HepG2 (cell line): ENCODE data around the gene L2HGDH. TPM values are rescaled to one million over a fixed set of nuclear protein-coding genes. Genes with fewer than 3 reads are reported as not detected.

Source experiments
- EP300 ChIP-seq, 3 experiments: sonication (generic) in 1 of 3; formaldehyde crosslinking in 1 of 3; IDR thresholded peaks; 2 replicates each; pipeline versions ENCODE4 v1.5.1 to v1.6.1; 2011 to 2020; ENCODE audit warnings: low read depth in 2 of 3, low read length in 2 of 3, borderline replicate concordance in 1 of 3, improper control_type of control experiment in 1 of 3, mild to moderate bottlenecking in 1 of 3, missing genetic modification reagents in 1 of 3, moderate library complexity in 1 of 3
- HBP1 ChIP-seq: IDR thresholded peaks from 2 replicates; pipeline ENCODE4 v1.6.1; 2016; ENCODE audit warnings: low read depth, control low read depth
- KMT2A ChIP-seq: sonication (generic); formaldehyde crosslinking; IDR thresholded peaks from 2 replicates; pipeline ENCODE4 v1.4.0; 2020; ENCODE audit warnings: missing genetic modification reagents
- MED13 ChIP-seq: sonication (generic); formaldehyde crosslinking; IDR thresholded peaks from 2 replicates; pipeline ENCODE4 v1.5.0; 2020; ENCODE audit warnings: missing genetic modification reagents
- NCOA2 ChIP-seq: sonication (generic); formaldehyde crosslinking; IDR thresholded peaks from 2 replicates; pipeline ENCODE4 v1.8.0; 2022; ENCODE audit warnings: inconsistent platforms
- NPAS2 ChIP-seq: sonication (generic); formaldehyde crosslinking; IDR thresholded peaks from 2 replicates; pipeline ENCODE4 v1.8.0; 2022; ENCODE audit warnings: mild to moderate bottlenecking, missing genetic modification reagents, borderline replicate concordance
- SIX1 ChIP-seq: sonication (generic); formaldehyde crosslinking; IDR thresholded peaks from 2 replicates; pipeline ENCODE4 v1.4.0; 2020; ENCODE audit warnings: missing genetic modification reagents, borderline replicate concordance
- TAF1 ChIP-seq: sonication (generic); formaldehyde crosslinking; IDR thresholded peaks from 2 replicates; pipeline ENCODE4 v1.4.0; 2020; ENCODE audit warnings: missing genetic modification reagents
- ZBTB26 ChIP-seq: IDR thresholded peaks from 2 replicates; pipeline ENCODE4 v1.6.1; 2016; ENCODE audit warnings: missing compliant biosample characterization, missing genetic modification reagents, borderline replicate concordance
- ZBTB8A ChIP-seq: sonication (generic); formaldehyde crosslinking; IDR thresholded peaks from 2 replicates; pipeline ENCODE4 v1.4.0; 2020; ENCODE audit warnings: mild to moderate bottlenecking, low read depth, missing genetic modification reagents, borderline replicate concordance
- ZNF17 ChIP-seq: sonication (generic); formaldehyde crosslinking; IDR thresholded peaks from 2 replicates; pipeline ENCODE4 v1.5.0; 2020; ENCODE audit warnings: mild to moderate bottlenecking, missing genetic modification reagents
- ZNF253 ChIP-seq: sonication (generic); formaldehyde crosslinking; IDR thresholded peaks from 2 replicates; pipeline ENCODE4 v1.8.0; 2022; ENCODE audit warnings: mild to moderate bottlenecking, missing genetic modification reagents, borderline replicate concordance
- ZNF441 ChIP-seq: sonication (generic); formaldehyde crosslinking; IDR thresholded peaks from 2 replicates; pipeline ENCODE4 v1.7.0; 2021; ENCODE audit warnings: missing genetic modification reagents, borderline replicate concordance
- ZNF512 ChIP-seq: sonication (generic); formaldehyde crosslinking; IDR thresholded peaks from 2 replicates; pipeline ENCODE4 v1.4.0; 2020; ENCODE audit warnings: mild to moderate bottlenecking, missing genetic modification reagents
- ZNF549 ChIP-seq: sonication (generic); formaldehyde crosslinking; IDR thresholded peaks from 2 replicates; pipeline ENCODE4 v1.5.0; 2020; ENCODE audit warnings: missing genetic modification reagents
- ZNF557 ChIP-seq: sonication (generic); formaldehyde crosslinking; IDR thresholded peaks from 2 replicates; pipeline ENCODE4 v1.4.0; 2020; ENCODE audit warnings: missing genetic modification reagents
- polyA plus RNA-seq, 8 experiments: library from polyadenylated mRNA; depleted of rRNA in 3 of 8; stranded (reverse) in 7 of 8; unstranded in 1 of 8; fragments of >200 nt; fragmentation: Illumina TruSeq in 4 of 8; extraction: Trizol in 4 of 8; gene quantifications; 2 replicates each; pipeline versions ENCODE4 v1.2.1 to v1.2.3, GENCODE V29; 2011 to 2016; ENCODE audit warnings: low read depth in 4 of 8, missing spikeins in 1 of 8, mixed read lengths in 1 of 8; ENCODE audit not compliant: insufficient read depth in 1 of 8
- total RNA-seq, 5 experiments: library from RNA; depleted of rRNA; stranded (reverse); fragments of >200 nt; fragmentation: Illumina TruSeq; extraction: Trizol; gene quantifications; 2 replicates each; pipeline ENCODE4 v1.2.3, GENCODE V29; 2016; ENCODE audit warnings: low read depth in 1 of 5
- TF ChIP-seq, protein P1 (sequence below): sonication (generic); formaldehyde crosslinking; IDR thresholded peaks from 2 replicates; pipeline ENCODE4 v1.5.1; 2020; ENCODE audit warnings: missing genetic modification reagents, mild to moderate bottlenecking, borderline replicate concordance
- TF ChIP-seq, protein P2 (sequence below): sonication (generic); formaldehyde crosslinking; IDR thresholded peaks from 2 replicates; pipeline ENCODE4 v1.5.1; 2020; ENCODE audit warnings: mild to moderate bottlenecking, missing genetic modification reagents

L2HGDH gene
- total and polyA plus RNA-seq, 2 of the 13 experiments (the other 11 are each of a cell fraction or from before 2014, with no cell fraction given) = 3.3 to 5.0 TPM

DNA sequence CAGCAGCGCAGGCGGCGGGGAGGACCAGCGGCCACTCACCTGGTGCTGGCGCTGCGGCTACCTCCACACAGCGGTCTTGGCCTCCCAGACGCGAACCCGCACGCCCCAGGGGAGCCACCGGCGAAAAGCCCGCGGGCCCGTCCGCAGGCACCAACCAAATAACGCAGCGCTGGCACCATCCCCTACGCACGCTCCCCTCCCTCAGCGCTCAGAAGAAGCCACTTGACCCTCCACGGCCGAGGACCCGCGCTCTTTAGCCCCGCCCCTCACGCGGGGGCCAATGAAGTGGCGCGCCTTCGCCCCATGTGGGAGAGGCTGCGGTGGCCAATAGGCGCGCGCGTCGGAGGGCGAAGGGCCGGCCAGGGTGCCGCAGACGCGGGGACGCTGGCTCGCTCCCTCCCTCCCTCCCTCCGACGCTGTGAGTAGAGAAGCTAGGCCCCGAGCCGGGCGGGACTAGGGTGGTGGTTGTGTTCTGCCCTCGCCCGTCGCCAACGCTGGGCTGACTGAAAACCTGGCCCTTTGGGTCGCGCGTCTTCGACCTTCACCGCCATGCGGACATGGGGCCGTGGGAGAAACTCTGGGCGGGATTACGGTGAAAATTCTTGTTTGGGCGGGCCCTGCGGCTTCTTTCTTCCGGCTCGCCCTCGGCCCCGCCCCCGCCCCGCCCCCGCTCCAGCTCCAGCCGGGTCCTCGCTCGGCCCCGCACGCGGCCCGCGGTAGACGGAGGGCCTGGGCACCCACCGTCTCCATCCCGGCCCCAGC is at the start of gene L2HGDH, which contains the start of gene DMAC2L (continued):
- TF ChIP-seq, protein P1, sequence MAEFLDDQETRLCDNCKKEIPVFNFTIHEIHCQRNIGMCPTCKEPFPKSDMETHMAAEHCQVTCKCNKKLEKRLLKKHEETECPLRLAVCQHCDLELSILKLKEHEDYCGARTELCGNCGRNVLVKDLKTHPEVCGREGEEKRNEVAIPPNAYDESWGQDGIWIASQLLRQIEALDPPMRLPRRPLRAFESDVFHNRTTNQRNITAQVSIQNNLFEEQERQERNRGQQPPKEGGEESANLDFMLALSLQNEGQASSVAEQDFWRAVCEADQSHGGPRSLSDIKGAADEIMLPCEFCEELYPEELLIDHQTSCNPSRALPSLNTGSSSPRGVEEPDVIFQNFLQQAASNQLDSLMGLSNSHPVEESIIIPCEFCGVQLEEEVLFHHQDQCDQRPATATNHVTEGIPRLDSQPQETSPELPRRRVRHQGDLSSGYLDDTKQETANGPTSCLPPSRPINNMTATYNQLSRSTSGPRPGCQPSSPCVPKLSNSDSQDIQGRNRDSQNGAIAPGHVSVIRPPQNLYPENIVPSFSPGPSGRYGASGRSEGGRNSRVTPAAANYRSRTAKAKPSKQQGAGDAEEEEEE (CRISPR knock-in tag) = no peak
- peak; percentile 72; the same call in 1 of the 2 replicates for TF ChIP-seq HBP1 (CRISPR knock-in tag)
- no peak for TF ChIP-seq SIX1 (CRISPR knock-in tag)
- peak; percentile 96 for TF ChIP-seq TAF1 (CRISPR knock-in tag)
- TF ChIP-seq KMT2A (CRISPR knock-in tag) = peak; percentile 86
- no peak for TF ChIP-seq ZNF557
- TF ChIP-seq ZNF441 (CRISPR knock-in tag) = no peak; the same call in 1 of the 2 replicates
- TF ChIP-seq ZNF17 = 0 out of 2 replicates have a peak, but pooled peaks have one; percentile 82
- TF ChIP-seq ZNF512 (CRISPR knock-in tag) = 0 out of 2 replicates have a peak, but pooled peaks have one; percentile 27
- no peak for TF ChIP-seq EP300 (IDR thresholded peaks at IDR 0.05; ENCODE audit: low read depth in 2 of 2, low read length in 2 of 2)
- TF ChIP-seq EP300 (CRISPR knock-in tag; IDR thresholded peaks at IDR 0.05; ENCODE audit: borderline replicate concordance) = no peak
- no peak; the same call in 1 of the 2 replicates for TF ChIP-seq MED13 (CRISPR knock-in tag)
- TF ChIP-seq NPAS2 (CRISPR knock-in tag) = no peak
- TF ChIP-seq, protein P2, sequence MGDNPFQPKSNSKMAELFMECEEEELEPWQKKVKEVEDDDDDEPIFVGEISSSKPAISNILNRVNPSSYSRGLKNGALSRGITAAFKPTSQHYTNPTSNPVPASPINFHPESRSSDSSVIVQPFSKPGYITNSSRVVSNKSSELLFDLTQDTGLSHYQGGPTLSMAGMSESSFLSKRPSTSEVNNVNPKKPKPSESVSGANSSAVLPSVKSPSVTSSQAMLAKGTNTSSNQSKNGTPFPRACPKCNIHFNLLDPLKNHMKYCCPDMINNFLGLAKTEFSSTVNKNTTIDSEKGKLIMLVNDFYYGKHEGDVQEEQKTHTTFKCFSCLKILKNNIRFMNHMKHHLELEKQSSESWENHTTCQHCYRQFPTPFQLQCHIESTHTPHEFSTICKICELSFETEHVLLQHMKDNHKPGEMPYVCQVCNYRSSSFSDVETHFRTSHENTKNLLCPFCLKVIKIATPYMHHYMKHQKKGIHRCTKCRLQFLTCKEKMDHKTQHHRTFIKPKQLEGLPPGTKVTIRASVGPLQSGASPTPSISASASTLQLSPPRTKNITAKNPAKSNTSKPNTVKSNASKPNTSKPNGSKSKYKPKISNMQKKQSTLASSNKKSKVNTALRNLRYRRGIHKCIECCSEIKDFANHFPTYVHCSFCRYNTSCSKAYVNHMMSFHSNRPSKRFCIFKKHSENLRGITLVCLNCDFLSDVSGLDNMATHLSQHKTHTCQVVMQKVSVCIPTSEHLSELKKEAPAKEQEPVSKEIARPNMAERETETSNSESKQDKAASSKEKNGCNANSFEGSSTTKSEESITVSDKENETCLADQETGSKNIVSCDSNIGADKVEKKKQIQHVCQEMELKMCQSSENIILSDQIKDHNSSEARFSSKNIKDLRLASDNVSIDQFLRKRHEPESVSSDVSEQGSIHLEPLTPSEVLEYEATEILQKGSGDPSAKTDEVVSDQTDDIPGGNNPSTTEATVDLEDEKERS (CRISPR knock-in tag) = peak; percentile 83; the same call in 1 of the 2 replicates
- no peak; the same call in 1 of the 2 replicates for TF ChIP-seq ZBTB26
- 0 out of 2 replicates have a peak, but pooled peaks have one; percentile 38 for TF ChIP-seq NCOA2 (CRISPR knock-in tag)
- no peak for TF ChIP-seq ZNF549 (CRISPR knock-in tag)
- TF ChIP-seq ZBTB8A (CRISPR knock-in tag) = peak; percentile 13; the same call in 1 of the 2 replicates
- no peak for TF ChIP-seq ZNF253 (CRISPR knock-in tag)
